Activated naive CD8-positive, alpha-beta T cell treated with anti-CD3 and anti-CD28 coated beads, Interleukin-2, amount 50 U/mL, for 24 hours (primary cell): ENCODE results near the gene DOCK8.
"Not testable (repeated sequence)": the region's sequence is repeated elsewhere in the genome, so short reads cannot be mapped to it uniquely, and the experiment has no call there.

ENCODE experiments used
- ATAC-seq: fragments of 150-1000 bp; cut with Tn5 transposase; one replicate; pipeline ENCODE4 v1.10.0; 2021
- DNase-seq: peaks from one replicate; pipeline ENCODE4 v3.0.0; 2021
- H3K27ac Mint-ChIP-seq: one replicate; pipeline ENCODE4 v1.8.0; 2021; ENCODE audit warnings: mild to moderate bottlenecking, mixed read lengths
- H3K27me3 Mint-ChIP-seq: one replicate; pipeline ENCODE4 v1.8.0; 2021; ENCODE audit warnings: mixed read lengths
- H3K36me3 Mint-ChIP-seq: one replicate; pipeline ENCODE4 v1.8.0; 2021; ENCODE audit warnings: low read depth, mixed read lengths
- H3K4me1 Mint-ChIP-seq: one replicate; pipeline ENCODE4 v1.8.0; 2021; ENCODE audit warnings: mixed read lengths
- H3K4me3 Mint-ChIP-seq: one replicate; pipeline ENCODE4 v1.8.0; 2021; ENCODE audit warnings: mild to moderate bottlenecking, moderate library complexity, mixed read lengths
- H3K9me3 Mint-ChIP-seq: one replicate; pipeline ENCODE4 v1.8.0; 2021; ENCODE audit warnings: mixed read lengths

DOCK8 gene

DNA sequence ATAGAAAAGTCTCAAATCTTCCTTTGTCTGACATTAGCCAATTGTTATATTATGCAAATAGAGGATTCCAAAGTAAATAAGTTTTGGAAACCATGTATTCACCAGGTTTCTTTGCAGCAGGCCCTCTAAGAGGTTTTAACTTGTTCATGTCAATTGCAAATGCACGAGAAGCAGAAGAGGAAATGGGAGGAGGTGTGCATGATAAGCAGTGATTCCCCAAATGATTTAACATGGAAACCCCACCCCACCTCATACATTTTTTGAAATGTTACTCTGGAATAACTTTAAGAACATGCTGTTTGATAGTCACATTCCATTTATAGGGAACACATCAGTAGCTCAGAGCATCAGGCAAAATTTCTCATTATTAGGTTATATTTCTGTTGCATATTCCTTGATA lies 190.7 kb downstream of the DOCK8 start:
- H3K4me1 Mint-ChIP-seq = no peaks in the 10 kb centered on the region
- no peak overlapping the region for H3K4me3 Mint-ChIP-seq
- H3K27ac Mint-ChIP-seq = no peak overlapping the region
- DNase-seq = no peak
- H3K9me3 Mint-ChIP-seq = no peaks in the 10 kb centered on the region
- ATAC-seq = no peak
- H3K36me3 Mint-ChIP-seq = peaks cover 73% of the 10 kb centered on the region
- no peaks in the 10 kb centered on the region for H3K27me3 Mint-ChIP-seq

DNA sequence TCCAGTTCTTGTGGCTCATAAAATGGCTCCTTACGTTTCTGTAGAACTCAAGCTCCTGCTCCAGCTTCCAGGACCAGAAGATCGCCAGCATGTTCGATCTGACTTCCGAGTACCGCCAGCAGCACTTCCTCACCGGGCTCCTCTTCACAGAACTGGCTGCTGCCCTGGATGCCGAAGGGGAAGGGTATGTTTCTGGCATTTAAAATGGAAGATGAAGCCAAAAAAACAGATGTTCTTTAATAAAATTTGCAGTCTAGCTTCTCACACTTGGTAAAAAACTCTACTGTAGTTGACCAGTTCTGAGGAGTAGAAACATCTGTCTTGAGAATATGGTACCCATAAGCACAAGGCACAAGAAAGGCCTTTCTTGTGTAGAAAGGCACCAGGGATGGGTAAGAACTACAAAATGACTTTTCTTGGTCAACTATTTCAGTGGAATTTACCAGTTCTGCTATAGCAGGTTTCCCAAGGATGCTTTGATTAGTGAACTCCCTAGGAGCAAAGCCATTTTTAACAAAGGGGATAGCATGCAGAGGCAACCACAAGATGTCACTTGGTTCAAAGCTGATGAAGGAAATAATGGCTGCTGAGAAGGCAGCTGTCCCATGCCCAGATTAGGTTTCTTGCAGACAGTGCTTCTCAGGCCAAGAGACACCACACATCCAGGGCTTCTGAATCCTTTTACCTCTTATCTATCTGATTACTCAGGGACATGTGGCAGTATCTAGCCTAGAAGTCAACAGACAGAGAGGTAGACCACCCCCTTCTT lies 192.4 kb downstream of the DOCK8 start:
- H3K27me3 Mint-ChIP-seq = no peaks in the 10 kb centered on the region
- H3K27ac Mint-ChIP-seq = peak overlapping the region; percentile 34
- ATAC-seq = no peak
- no peak overlapping the region for H3K4me3 Mint-ChIP-seq
- H3K36me3 Mint-ChIP-seq = peaks cover 71% of the 10 kb centered on the region
- no peaks in the 10 kb centered on the region for H3K9me3 Mint-ChIP-seq
- no peak for DNase-seq
- H3K4me1 Mint-ChIP-seq = no peaks in the 10 kb centered on the region

DNA sequence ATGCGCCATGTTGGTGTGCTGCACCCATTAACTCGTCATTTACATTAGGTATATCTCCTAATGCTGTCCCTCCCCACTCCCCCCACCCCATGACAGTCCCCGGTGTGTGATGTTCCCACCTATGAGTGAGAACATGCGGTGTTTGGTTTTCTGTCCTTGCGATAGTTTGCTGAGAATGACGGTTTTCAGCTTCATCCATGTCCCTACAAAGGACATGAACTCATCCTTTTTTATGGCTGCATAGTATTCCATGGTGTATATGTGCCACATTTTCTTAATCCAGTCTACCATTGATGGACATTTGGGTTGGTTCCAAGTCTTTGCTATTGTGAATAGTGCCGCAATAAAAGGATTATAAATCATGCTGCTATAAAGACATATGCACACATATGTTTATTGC lies 195.0 kb downstream of the DOCK8 start:
- H3K4me1 Mint-ChIP-seq, ATAC-seq, H3K27me3 Mint-ChIP-seq, H3K9me3 Mint-ChIP-seq, H3K27ac Mint-ChIP-seq, H3K4me3 Mint-ChIP-seq, DNase-seq: not testable (repeated sequence)
- peaks cover 62% of the 10 kb centered on the region for H3K36me3 Mint-ChIP-seq

DNA sequence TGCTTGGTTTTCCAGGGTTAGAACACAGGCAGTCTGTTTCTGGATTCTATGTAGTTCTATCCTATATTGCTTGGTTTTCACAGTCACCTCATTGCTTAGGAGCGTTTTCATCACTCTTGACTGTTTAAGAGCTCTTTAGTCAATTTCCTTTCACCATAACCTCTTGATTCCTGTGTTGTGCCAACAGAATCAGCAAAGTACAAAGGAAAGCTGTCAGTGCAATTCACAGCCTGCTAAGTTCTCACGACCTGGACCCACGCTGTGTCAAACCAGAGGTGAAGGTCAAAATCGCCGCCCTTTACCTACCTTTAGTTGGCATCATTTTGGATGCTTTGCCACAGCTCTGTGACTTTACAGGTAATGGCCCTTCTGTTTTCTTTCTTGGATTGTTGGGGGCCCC lies 199.9 kb downstream of the DOCK8 start:
- ATAC-seq (no peak), DNase-seq (no peak)
- peaks cover 34% of the 10 kb centered on the region for H3K36me3 Mint-ChIP-seq
- H3K4me3 Mint-ChIP-seq = no peak overlapping the region
- H3K27me3 Mint-ChIP-seq = no peaks in the 10 kb centered on the region
- H3K27ac Mint-ChIP-seq = no peak overlapping the region
- H3K9me3 Mint-ChIP-seq = no peaks in the 10 kb centered on the region
- H3K4me1 Mint-ChIP-seq = no peaks in the 10 kb centered on the region

DNA sequence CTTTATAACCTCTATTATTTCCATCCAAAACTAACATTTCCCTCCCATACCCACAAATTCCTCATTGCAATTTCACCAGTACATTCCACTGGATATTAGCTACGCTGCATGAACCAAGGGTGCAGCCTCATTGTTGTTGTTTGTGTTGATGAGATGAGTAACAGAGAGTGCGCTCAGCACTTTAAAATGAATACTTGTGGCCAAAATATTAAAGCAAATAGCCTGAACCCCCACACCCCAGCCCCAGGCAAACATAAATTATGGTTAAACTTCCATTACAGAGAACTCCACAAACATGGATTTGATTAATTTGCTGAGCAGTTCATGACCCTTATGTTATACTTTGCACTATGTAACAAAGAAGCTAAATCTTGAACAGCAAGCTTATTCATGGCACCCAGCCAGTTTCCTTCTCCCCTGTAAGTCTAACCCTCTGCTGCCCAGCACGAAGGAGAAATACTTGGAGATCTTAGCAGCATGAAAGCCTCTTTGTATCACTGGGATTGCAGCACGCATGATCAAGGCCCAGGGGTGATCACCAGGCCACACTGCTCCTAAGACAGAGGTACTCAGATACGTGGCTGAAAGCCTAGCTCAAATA lies 205.0 kb downstream of the DOCK8 start:
- Mint-ChIP-seq H3K27ac (no peak overlapping the region), H3K36me3 (peaks cover 40% of the 10 kb centered on the region)
- no peak for ATAC-seq

DNA sequence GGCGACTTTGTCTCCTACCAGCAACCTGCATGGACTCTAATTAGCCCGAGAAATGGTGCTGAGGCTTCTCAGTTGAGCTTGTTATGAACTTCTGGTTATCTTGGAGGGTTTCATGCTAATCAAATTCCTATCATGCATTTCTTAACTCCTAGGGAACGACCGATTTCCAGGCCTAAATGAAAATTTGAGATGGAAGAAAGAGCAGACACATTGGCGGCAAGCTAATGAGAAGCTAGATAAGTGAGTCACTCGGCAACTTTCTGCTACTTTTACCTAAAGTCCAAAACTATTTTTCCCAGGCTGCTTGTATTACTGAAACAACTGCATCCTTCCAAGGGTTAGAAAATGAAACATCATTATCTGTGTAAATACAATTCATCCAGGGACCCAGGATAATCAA lies 207.2 kb downstream of the DOCK8 start:
- H3K27me3 Mint-ChIP-seq = no peaks in the 10 kb centered on the region
- no peaks in the 10 kb centered on the region for H3K4me1 Mint-ChIP-seq
- no peak overlapping the region for H3K27ac Mint-ChIP-seq
- H3K4me3 Mint-ChIP-seq = no peak overlapping the region
- no peaks in the 10 kb centered on the region for H3K9me3 Mint-ChIP-seq
- ATAC-seq = no peak
- DNase-seq = no peak
- peaks cover 40% of the 10 kb centered on the region for H3K36me3 Mint-ChIP-seq

More for the DNA sequence above, 205.0 kb downstream of the DOCK8 start:
- DNase-seq = no peak
- Mint-ChIP-seq H3K27me3 (no peaks in the 10 kb centered on the region), H3K4me3 (no peak overlapping the region), H3K9me3 (no peaks in the 10 kb centered on the region), H3K4me1 (no peaks in the 10 kb centered on the region)

DNA sequence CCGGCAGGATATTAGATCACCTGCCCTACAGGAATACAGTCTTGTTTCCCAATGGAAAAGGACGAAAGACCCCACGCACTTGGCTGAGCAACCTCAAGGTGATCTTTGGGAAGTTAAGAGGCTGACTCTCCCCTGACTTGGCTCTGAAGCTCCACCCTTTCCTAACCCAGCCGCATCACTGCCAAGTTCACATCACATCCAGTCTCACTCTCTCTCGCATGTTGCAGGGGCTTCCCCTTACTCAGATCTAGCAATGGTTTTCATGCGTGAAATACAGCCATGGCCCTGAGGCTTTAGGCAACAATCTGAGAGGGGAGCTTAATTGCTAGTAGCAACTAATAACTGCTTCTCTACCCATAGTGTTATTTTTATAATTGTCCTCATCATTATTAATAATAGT lies 211.6 kb downstream of the DOCK8 start:
- Mint-ChIP-seq H3K4me1 (no peaks in the 10 kb centered on the region), H3K4me3 (no peak overlapping the region), H3K36me3 (peaks cover 38% of the 10 kb centered on the region), H3K27me3 (no peaks in the 10 kb centered on the region), H3K9me3 (no peaks in the 10 kb centered on the region), H3K27ac (no peak overlapping the region)
- DNase-seq (no peak), ATAC-seq (peak; percentile 63)

DNA sequence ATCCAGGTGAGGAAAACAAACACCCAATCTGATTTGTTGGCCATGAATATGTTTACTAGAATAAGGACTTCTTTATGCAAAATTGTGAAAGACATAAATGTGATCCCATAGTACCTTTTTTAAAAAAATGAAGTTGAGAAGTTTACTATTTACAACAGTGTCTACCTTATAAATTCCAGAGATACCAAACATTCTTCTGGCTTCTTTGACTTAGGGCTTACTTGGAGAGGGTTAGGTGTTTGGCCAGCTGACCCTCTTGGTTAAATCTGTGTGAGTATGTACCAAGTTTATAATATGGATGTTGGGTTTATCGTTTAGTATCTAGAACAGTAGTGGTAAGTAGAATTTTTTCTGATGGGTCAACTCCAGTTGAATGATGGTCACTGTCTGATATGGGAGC lies 212.3 kb downstream of the DOCK8 start:
- DNase-seq (no peak), ATAC-seq (no peak)
- Mint-ChIP-seq H3K27me3 (no peaks in the 10 kb centered on the region), H3K36me3 (peaks cover 35% of the 10 kb centered on the region), H3K9me3 (no peaks in the 10 kb centered on the region), H3K4me3 (no peak overlapping the region), H3K4me1 (no peaks in the 10 kb centered on the region), H3K27ac (no peak overlapping the region)

DNA sequence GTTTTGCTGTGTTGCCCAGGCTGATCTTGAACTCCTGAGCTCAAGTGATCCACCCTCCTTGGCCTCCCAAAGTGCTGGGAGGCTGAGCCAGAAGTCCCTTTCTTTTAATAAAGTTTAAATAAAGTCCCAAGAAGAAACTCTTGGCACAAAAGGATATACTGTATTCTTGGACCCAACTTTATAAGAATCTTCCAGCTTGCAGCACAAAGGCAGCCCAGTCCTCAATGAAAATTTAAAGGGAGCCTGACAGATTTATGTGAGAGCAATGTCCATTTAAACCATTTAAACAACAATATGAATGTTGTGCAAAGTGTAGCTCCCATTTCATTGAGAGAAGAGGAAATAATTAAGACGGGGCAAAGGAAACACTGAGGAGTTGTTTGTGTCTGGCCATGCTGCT lies 217.0 kb downstream of the DOCK8 start:
- peaks cover 43% of the 10 kb centered on the region for H3K36me3 Mint-ChIP-seq
- H3K4me1 Mint-ChIP-seq = no peaks in the 10 kb centered on the region
- ATAC-seq (no peak), DNase-seq (no peak)
- no peaks in the 10 kb centered on the region for H3K9me3 Mint-ChIP-seq
- H3K4me3 Mint-ChIP-seq = no peak overlapping the region
- no peak overlapping the region for H3K27ac Mint-ChIP-seq
- H3K27me3 Mint-ChIP-seq = no peaks in the 10 kb centered on the region

DNA sequence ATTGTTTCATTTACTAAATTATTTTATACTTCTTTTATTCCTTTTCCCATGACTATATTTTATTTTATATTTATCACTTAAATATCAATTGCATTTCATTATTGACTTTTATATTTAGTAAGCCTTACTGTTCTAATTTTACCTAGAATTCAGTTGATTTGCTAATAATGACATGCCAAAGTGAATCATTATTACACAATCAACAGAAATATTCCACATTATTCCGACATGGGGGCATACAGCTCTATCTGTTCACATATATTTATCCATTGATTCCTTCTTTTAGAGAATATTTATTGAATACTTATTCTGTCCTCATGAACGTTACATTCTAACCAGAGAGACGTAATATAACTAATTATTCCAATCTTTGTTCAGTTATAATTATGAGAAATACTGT lies 221.8 kb downstream of the DOCK8 start:
- Mint-ChIP-seq H3K4me3 (no peak overlapping the region), H3K4me1 (no peaks in the 10 kb centered on the region), H3K36me3 (peaks cover 53% of the 10 kb centered on the region), H3K27ac (no peak overlapping the region), H3K9me3 (no peaks in the 10 kb centered on the region), H3K27me3 (no peaks in the 10 kb centered on the region)
- DNase-seq (no peak), ATAC-seq (no peak)

DNA sequence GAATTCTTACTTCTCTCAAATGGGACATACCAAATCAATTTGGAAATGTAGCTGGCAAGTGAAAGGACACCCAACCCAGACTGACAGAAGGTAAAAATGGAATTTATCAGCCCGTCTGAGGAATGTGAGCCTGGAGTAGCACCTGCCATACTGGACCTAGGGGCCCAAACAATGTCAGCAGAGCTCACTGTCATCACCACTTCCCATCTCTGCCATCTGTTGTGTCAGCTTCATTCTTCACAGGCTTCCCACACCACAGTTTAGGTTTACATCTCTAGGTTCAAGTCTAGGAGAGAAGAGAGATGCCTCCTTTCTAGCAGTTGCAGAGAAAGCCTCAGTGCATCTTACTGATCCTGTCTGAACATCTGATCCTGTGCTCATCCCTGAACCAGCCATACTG lies 222.4 kb downstream of the DOCK8 start:
- no peak overlapping the region for H3K27ac Mint-ChIP-seq

DNA sequence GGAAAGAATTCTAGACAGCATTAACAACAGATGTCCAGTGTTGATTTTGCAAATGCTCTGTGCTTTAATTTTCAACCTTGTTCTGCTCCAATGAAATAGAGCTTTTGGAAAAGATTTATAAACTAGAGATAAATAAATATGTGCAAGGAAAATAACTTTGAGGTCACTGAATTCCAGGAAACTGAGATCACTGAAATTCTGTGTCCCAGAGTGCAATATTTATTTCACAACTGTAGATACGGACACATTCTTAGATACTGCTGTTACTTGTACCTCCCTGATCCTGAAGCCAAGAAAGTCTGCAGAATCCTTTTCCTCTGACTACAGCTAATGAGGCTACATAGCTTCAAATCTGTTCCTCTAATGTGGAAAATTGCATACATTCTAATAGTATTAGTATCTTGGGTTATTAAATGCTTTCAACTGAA lies 222.9 kb downstream of the DOCK8 start:
- Mint-ChIP-seq H3K27me3 (no peaks in the 10 kb centered on the region), H3K9me3 (no peaks in the 10 kb centered on the region), H3K36me3 (peaks cover 56% of the 10 kb centered on the region), H3K27ac (no peak overlapping the region), H3K4me3 (no peak overlapping the region), H3K4me1 (no peaks in the 10 kb centered on the region)
- DNase-seq (no peak), ATAC-seq (no peak)

More for the DNA sequence above, 222.4 kb downstream of the DOCK8 start:
- Mint-ChIP-seq H3K36me3 (peaks cover 56% of the 10 kb centered on the region), H3K4me3 (no peak overlapping the region), H3K4me1 (no peaks in the 10 kb centered on the region), H3K9me3 (no peaks in the 10 kb centered on the region), H3K27me3 (no peaks in the 10 kb centered on the region)
- DNase-seq (no peak), ATAC-seq (no peak)

DNA sequence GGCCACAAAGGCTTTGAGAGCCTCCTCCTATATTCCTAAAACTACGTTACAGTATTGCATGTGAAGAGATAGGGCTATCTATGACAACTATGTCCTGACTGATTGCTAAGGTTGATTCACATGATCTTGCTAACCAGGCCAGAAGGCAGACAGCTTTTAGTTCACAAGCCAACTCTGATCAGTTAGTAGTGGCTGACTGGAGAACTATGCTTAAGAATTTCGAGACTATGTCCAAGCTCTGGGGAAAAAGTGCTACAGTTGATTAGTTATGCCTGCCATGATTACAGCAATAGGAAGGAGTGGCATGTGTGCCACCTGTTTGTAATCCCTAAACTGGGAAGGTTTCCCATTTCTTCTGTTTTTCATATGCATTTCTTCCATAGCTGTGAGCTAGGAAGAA lies 223.4 kb downstream of the DOCK8 start:
- Mint-ChIP-seq H3K27me3 (no peaks in the 10 kb centered on the region), H3K4me1 (no peaks in the 10 kb centered on the region), H3K9me3 (no peaks in the 10 kb centered on the region), H3K36me3 (peaks cover 55% of the 10 kb centered on the region), H3K4me3 (no peak overlapping the region), H3K27ac (no peak overlapping the region)
- DNase-seq (no peak), ATAC-seq (no peak)

DNA sequence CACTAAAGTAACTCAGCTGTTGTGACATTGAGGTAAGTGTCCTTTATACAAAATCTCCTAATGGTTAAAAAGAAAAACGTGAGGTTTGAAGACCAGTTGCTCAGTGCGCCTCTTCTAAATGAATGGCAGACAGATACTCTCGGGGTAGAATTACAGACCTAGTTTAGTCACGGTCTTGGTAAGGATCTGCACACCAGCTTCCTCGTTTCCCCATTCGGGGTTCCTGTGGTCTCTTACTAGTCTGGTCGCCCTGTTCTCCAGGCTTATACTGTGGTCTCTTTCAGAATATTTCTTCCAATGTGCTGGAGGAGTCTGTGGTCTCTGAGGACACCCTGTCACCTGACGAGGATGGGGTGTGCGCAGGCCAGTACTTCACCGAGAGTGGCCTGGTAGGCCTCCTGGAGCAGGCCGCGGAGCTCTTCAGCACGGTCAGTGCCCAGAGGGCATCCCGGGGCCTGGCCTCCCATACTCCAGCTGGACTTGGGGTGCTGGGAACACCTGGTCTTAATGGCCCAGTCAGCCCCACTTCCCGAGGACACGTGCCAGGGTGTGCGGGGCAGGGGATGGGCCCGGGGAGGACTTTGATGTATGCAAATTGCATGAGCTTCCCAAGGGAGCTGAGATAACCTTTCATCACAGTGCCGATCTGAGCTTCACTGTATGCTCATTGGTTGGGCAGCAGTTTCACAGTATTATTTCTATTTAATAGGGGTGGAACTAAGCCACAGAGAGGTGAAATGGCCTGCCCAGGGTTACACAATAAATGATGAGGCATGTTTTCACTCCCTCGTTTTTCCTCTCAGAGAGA lies 224.5 kb downstream of the DOCK8 start:
- peaks cover 62% of the 10 kb centered on the region for H3K36me3 Mint-ChIP-seq

DNA sequence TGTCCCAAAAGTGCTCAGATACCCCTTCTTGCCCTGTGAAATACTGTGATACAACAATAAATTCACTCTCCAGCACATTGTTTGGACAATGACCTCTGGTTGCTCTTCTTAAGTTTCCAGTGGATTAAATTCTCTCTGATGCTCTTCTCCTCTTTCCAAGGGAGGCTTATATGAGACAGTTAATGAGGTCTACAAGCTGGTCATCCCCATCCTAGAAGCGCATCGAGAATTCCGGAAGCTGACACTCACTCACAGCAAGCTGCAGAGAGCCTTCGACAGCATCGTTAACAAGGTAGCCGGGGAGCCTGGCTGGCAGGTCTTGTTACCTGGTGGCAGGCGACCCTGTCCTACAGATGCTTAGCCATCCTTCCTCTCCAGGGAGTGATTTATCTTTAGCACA lies 226.5 kb downstream of the DOCK8 start:
- no peaks in the 10 kb centered on the region for H3K9me3 Mint-ChIP-seq
- ATAC-seq (no peak), DNase-seq (no peak)
- H3K27ac Mint-ChIP-seq = no peak overlapping the region
- no peak overlapping the region for H3K4me3 Mint-ChIP-seq
- H3K4me1 Mint-ChIP-seq = peaks cover 4% of the 10 kb centered on the region
- H3K27me3 Mint-ChIP-seq = no peaks in the 10 kb centered on the region
- peaks cover 60% of the 10 kb centered on the region for H3K36me3 Mint-ChIP-seq

More for the DNA sequence above, 224.5 kb downstream of the DOCK8 start:
- H3K27me3 Mint-ChIP-seq = no peaks in the 10 kb centered on the region
- H3K4me1 Mint-ChIP-seq = no peaks in the 10 kb centered on the region
- no peak overlapping the region for H3K27ac Mint-ChIP-seq
- no peaks in the 10 kb centered on the region for H3K9me3 Mint-ChIP-seq
- ATAC-seq (no peak), DNase-seq (no peak)
- no peak overlapping the region for H3K4me3 Mint-ChIP-seq
